22Rv1 (cell line): Measurements from ENCODE around the gene ARF3.

Experiments
- CTCF ChIP-seq: fragments of 450-650 bp; IDR thresholded peaks from 2 replicates; pipeline ENCODE4 v1.5.1; 2017; ENCODE audit warnings: mild to moderate bottlenecking
- ZFX ChIP-seq: fragments of 450-650 bp; IDR thresholded peaks from 2 replicates; pipeline ENCODE4 v1.6.1; 2017; ENCODE audit warnings: antibody characterized with exemption, borderline replicate concordance

DNA sequence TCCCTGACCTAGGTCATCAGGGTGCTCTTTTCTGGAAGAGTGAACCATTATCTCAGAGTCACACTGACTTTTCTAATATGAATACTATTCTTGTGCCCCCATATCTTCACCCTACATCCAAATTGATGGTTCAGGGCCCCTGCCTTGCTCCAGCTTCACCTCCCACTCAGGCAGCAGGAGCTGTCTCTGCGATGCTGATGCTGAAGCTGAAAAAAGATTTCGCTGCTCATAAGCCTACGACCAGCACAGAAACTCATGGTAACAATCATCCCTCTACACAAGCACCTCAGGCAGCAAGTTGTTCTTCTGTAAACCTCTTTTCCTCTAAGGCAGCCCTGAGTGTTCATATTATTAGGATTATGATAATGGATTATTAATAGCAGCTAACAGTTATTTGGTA is 3.2 kb downstream of the ARF3 start:
- TF ChIP-seq CTCF (no peak), ZFX (no peak)
